IMR-90 (cell line): ENCODE data around the gene PAPPA. TPM values are rescaled to one million over a fixed set of nuclear protein-coding genes. Genes with fewer than 3 reads are reported as not detected.

Experiments
- ATAC-seq: fragments of 200-7000 bp; cut with Tn5 transposase; 2 replicates; pipeline ENCODE4 v1.9.1; 2020; ENCODE audit warnings: low read depth, mild to moderate bottlenecking, moderate library complexity
- BruUV-seq: library from RNA; stranded (reverse); fragments of 400-500 nt; replicated peaks from 2 replicates; lab custom pipeline; 2021; lab: Mats Ljungman, UMichigan
- CTCF ChIA-PET: fragments of 300-600 bp; formaldehyde crosslinking; extraction: SDS; loops from one replicate; lab custom pipeline; 2021; ENCODE audit warnings: antibody characterized with exemption; lab: Yijun Ruan, JAX
- POLR2A ChIA-PET: fragments of 300-600 bp; sonication (Branson Sonifier 250); formaldehyde crosslinking; loops from one replicate; lab custom pipeline; 2022; ENCODE audit warnings: antibody characterized with exemption; ENCODE audit not compliant: unreplicated experiment; lab: Charles Lee
- DNase-seq: peaks from one replicate; pipeline ENCODE4 v3.0.0; 2013
- H2AFZ ChIP-seq: replicated peaks from 2 replicates; pipeline ENCODE3; 2013; ENCODE audit warnings: low read length, mild to moderate bottlenecking; ENCODE audit not compliant: poor library complexity
- H2AK5ac ChIP-seq: 2 replicates; pipeline ENCODE4 v1.6.1; 2013; ENCODE audit warnings: low read depth, low read length, inconsistent platforms
- H2AK9ac ChIP-seq: replicated peaks from 2 replicates; pipeline ENCODE3; 2013; ENCODE audit warnings: mild to moderate bottlenecking, low read depth, low read length, moderate library complexity; ENCODE audit not compliant: poor library complexity
- H2BK120ac ChIP-seq: 2 replicates; pipeline ENCODE4 v1.6.1; 2013; ENCODE audit warnings: low read depth, low read length, inconsistent platforms
- H2BK15ac ChIP-seq: 3 replicates; pipeline ENCODE4 v1.6.1; 2013; ENCODE audit warnings: low read depth, low read length, inconsistent platforms
- H2BK20ac ChIP-seq: 2 replicates; pipeline ENCODE4 v1.6.1; 2013; ENCODE audit warnings: low read depth, mild to moderate bottlenecking, inconsistent platforms, low read length, moderate library complexity
- H2BK5ac ChIP-seq: 2 replicates; pipeline ENCODE4 v1.6.1; 2013; ENCODE audit warnings: mild to moderate bottlenecking, low read depth, low read length, inconsistent platforms; ENCODE audit not compliant: poor library complexity, severe bottlenecking
- H3K14ac ChIP-seq: replicated peaks from 2 replicates; pipeline ENCODE4 v1.6.1; 2013; ENCODE audit warnings: low read depth, low read length, inconsistent platforms
- H3K18ac ChIP-seq: 2 replicates; pipeline ENCODE4 v1.6.1; 2013; ENCODE audit warnings: low read depth, low read length, control low read depth
- H3K23ac ChIP-seq: 2 replicates; pipeline ENCODE4 v1.6.1; 2013; ENCODE audit warnings: low read depth, low read length, inconsistent platforms
- H3K27ac ChIP-seq: 2 replicates; pipeline ENCODE4 v1.5.1; 2013; ENCODE audit warnings: mild to moderate bottlenecking, control low read depth, low read length; ENCODE audit not compliant: insufficient read depth
- H3K27me3 ChIP-seq: 2 replicates; pipeline ENCODE4 v1.6.1; 2013; ENCODE audit warnings: low read length; ENCODE audit not compliant: control insufficient read depth, insufficient read depth
- H3K36me3 ChIP-seq: 2 replicates; pipeline ENCODE4 v1.6.1; 2013; ENCODE audit warnings: low read length, mixed read lengths; ENCODE audit not compliant: control insufficient read depth, insufficient read depth
- H3K4ac ChIP-seq: 2 replicates; pipeline ENCODE4 v1.6.1; 2013; ENCODE audit warnings: low read depth, low read length, inconsistent platforms
- H3K4me1 ChIP-seq: 2 replicates; pipeline ENCODE4 v1.6.1; 2013; ENCODE audit warnings: low read length, mixed read lengths; ENCODE audit not compliant: control insufficient read depth, insufficient read depth
- H3K4me2 ChIP-seq: 2 replicates; pipeline ENCODE4 v1.6.1; 2013; ENCODE audit warnings: low read depth, mild to moderate bottlenecking, control low read depth, low read length, moderate library complexity
- H3K4me3 ChIP-seq: 2 replicates; pipeline ENCODE4 v1.5.1; 2013; ENCODE audit warnings: low read depth, mild to moderate bottlenecking, control low read depth, low read length, moderate library complexity; ENCODE audit not compliant: insufficient read depth
- H3K56ac ChIP-seq: 2 replicates; pipeline ENCODE4 v1.6.1; 2013; ENCODE audit warnings: low read length, inconsistent platforms; ENCODE audit not compliant: insufficient read depth; ENCODE audit errors: extremely low read depth
- H3K79me1 ChIP-seq, 2 experiments: 2 replicates each; pipeline ENCODE4 v1.6.1; 2013; ENCODE audit warnings: low read length in 2 of 2, inconsistent platforms in 1 of 2, low read depth in 1 of 2
- H3K9ac ChIP-seq: 2 replicates; pipeline ENCODE4 v1.6.1; 2013; ENCODE audit warnings: low read depth, low read length, control low read depth
- H3K9me1 ChIP-seq: 2 replicates; pipeline ENCODE4 v1.6.1; 2013; ENCODE audit warnings: low read length, inconsistent platforms; ENCODE audit not compliant: insufficient read depth
- H3K9me3 ChIP-seq: 2 replicates; pipeline ENCODE4 v1.6.1; 2013; ENCODE audit warnings: low read length; ENCODE audit not compliant: control insufficient read depth, insufficient read depth
- H4K20me1 ChIP-seq: 2 replicates; pipeline ENCODE4 v1.6.1; 2013; ENCODE audit warnings: low read length, inconsistent platforms; ENCODE audit not compliant: insufficient read depth
- H4K5ac ChIP-seq: 2 replicates; pipeline ENCODE4 v1.6.1; 2013; ENCODE audit warnings: mild to moderate bottlenecking, low read depth, low read length, control low read depth
- H4K8ac ChIP-seq, 2 experiments: 2 replicates each; pipeline ENCODE4 v1.6.1; 2013; ENCODE audit warnings: low read depth in 2 of 2, low read length in 2 of 2, control low read depth in 1 of 2, inconsistent platforms in 1 of 2
- H4K91ac ChIP-seq: 2 replicates; pipeline ENCODE4 v1.6.1; 2013; ENCODE audit warnings: low read depth, low read length, inconsistent platforms; ENCODE audit not compliant: insufficient read depth
- BHLHE40 ChIP-seq: fragments of 150-350 bp; IDR thresholded peaks from 2 replicates; pipeline ENCODE4 v1.6.1; 2016; ENCODE audit warnings: mild to moderate bottlenecking, low read depth, low read length
- CEBPB ChIP-seq: IDR thresholded peaks from 2 replicates; pipeline ENCODE4 v1.6.1; 2012; ENCODE audit warnings: low read depth, low read length, improper control_type of control experiment
- CHD1 ChIP-seq: IDR thresholded peaks from 2 replicates; pipeline ENCODE4 v1.6.1; 2012; ENCODE audit warnings: low read depth, low read length, improper control_type of control experiment
- ELK1 ChIP-seq: fragments of 150-350 bp; IDR thresholded peaks from 2 replicates; pipeline ENCODE4 v1.6.1; 2016; ENCODE audit warnings: low read depth, mild to moderate bottlenecking, low read length, moderate library complexity, borderline replicate concordance
- FOS ChIP-seq: fragments of 150-350 bp; IDR thresholded peaks from 2 replicates; pipeline ENCODE4 v1.6.1; 2016; ENCODE audit warnings: low read depth, low read length
- MAZ ChIP-seq: IDR thresholded peaks from 2 replicates; pipeline ENCODE4 v1.6.1; 2012; ENCODE audit warnings: low read depth, mild to moderate bottlenecking, low read length, improper control_type of control experiment, moderate library complexity, borderline replicate concordance
- MXI1 ChIP-seq: IDR thresholded peaks from 2 replicates; pipeline ENCODE4 v1.6.1; 2012; ENCODE audit warnings: low read depth, mild to moderate bottlenecking, low read length, moderate library complexity, borderline replicate concordance
- NFE2L2 ChIP-seq: fragments of 150-350 bp; IDR thresholded peaks from 2 replicates; pipeline ENCODE4 v1.6.1; 2016; ENCODE audit warnings: low read depth, mild to moderate bottlenecking, low read length
- POLR2A ChIP-seq: IDR thresholded peaks from 2 replicates; pipeline ENCODE4 v1.6.1; 2012; ENCODE audit warnings: mild to moderate bottlenecking, low read depth, low read length
- RAD21 ChIP-seq: IDR thresholded peaks from 2 replicates; pipeline ENCODE4 v1.6.1; 2012; ENCODE audit warnings: low read length, improper control_type of control experiment
- RCOR1 ChIP-seq: IDR thresholded peaks from 2 replicates; pipeline ENCODE4 v1.6.1; 2012; ENCODE audit warnings: mild to moderate bottlenecking, low read length, improper control_type of control experiment; ENCODE audit not compliant: insufficient replicate concordance
- RFX5 ChIP-seq: IDR thresholded peaks from 2 replicates; pipeline ENCODE4 v1.8.0; 2012; ENCODE audit warnings: low read depth, mild to moderate bottlenecking, low read length, moderate library complexity
- SMC3 ChIP-seq: fragments of 150-350 bp; IDR thresholded peaks from 2 replicates; pipeline ENCODE4 v1.6.1; 2016; ENCODE audit warnings: low read depth, mild to moderate bottlenecking, antibody characterized with exemption, low read length, moderate library complexity
- USF2 ChIP-seq: fragments of 150-350 bp; IDR thresholded peaks from 2 replicates; pipeline ENCODE4 v1.6.1; 2017; ENCODE audit warnings: mild to moderate bottlenecking, antibody characterized with exemption, low read length, low read depth
- WGBS, 2 experiments: methylation state at CpG; one replicate each; pipeline versions ENCODE4 v1.1.5 to v1.1.7; 2013; ENCODE audit warnings: missing lambda C conversion rate in 2 of 2; ENCODE audit not compliant: insufficient read length in 1 of 2; ENCODE audit errors: extremely low coverage in 2 of 2; 5-methylcytosine and 5-hydroxymethylcytosine counted together
- dilution Hi-C: fragments of 300-500 bp; cut with HindIII; formaldehyde crosslinking; loops from one replicate; pipeline ENCODE4 v1.14.3; 2018; ENCODE audit warnings: low sequenced_read_pairs; ENCODE audit not compliant: unreplicated experiment
- in situ Hi-C: fragments of 300-500 bp; cut with MboI; formaldehyde crosslinking; loops from 3 replicates; pipeline ENCODE4 v1.14.3; 2019; ENCODE audit warnings: low sequenced_read_pairs, inconsistent platforms, mixed read lengths
- intact Hi-C: fragments of 100-400 bp; cut with micrococcal nuclease; formaldehyde crosslinking; loops from 2 replicates; pipeline ENCODE4 v1.10.0; 2022
- polyA plus RNA-seq, 3 experiments: library from polyadenylated mRNA; depleted of rRNA; stranded (reverse); fragments of >200 nt; gene quantifications; 2 replicates each; pipeline ENCODE4 v1.2.3, GENCODE V29; 2012; ENCODE audit warnings: low replicate concordance in 1 of 3
- total RNA-seq: library from RNA; depleted of rRNA; stranded (reverse); fragments of >200 nt; gene quantifications from 2 replicates; pipeline ENCODE4 v1.2.3, GENCODE V29; 2012

PAPPA gene
- total and polyA plus RNA-seq, 2 of the 4 experiments (the other 2 are of a cell fraction) = 8.3 to 12.4 TPM

- TF ChIP-seq USF2 (no peak), RAD21 (no peak), BHLHE40 (no peak), CEBPB (no peak), RCOR1 (no peak)
Observed at GRCh38 chr9:116212986-116213692, 59.5 kb downstream of the PAPPA start (continued).

- no peak overlapping the region for H3K56ac ChIP-seq
- no peak overlapping the region for H3K23ac ChIP-seq
- peaks cover 7% of the 10 kb centered on the region for H3K9me1 ChIP-seq
- peaks cover 71% of the 10 kb centered on the region for H3K36me3 ChIP-seq
- peaks cover 8% of the 10 kb centered on the region; the same call in 1 of the 2 replicates for H4K20me1 ChIP-seq
- H3K4me1 ChIP-seq = peaks cover 2% of the 10 kb centered on the region; the same call in 1 of the 2 replicates
- ATAC-seq (no peak), DNase-seq (no peak)
- peaks cover 7 to 13% of the 10 kb centered on the region in 2 experiments for H3K79me1 ChIP-seq
- H3K9me3 ChIP-seq = no peaks in the 10 kb centered on the region
- no peak overlapping the region for H2BK20ac ChIP-seq
- H4K5ac ChIP-seq = no peak overlapping the region
- no peak overlapping the region for H3K14ac ChIP-seq
- H2BK15ac ChIP-seq = no peak overlapping the region
- no peak overlapping the region for H2AFZ ChIP-seq
- H3K18ac ChIP-seq = no peak overlapping the region
- ChIA-PET CTCF (interaction anchor here (1.0 to 1.9 kb wide), 2 partner anchors 10 to 48 kb away, joined by 4 read pairs; no protein-coding TSS in a partner anchor), POLR2A (no interaction called here)
- no TSS peak for BruUV-seq
- H3K27me3 ChIP-seq = no peaks in the 10 kb centered on the region
- H3K4me3 ChIP-seq = no peak overlapping the region
- H4K8ac ChIP-seq = no peak overlapping the region
- no peak overlapping the region for H3K4me2 ChIP-seq
- intact Hi-C loops = no loop called here
- in situ Hi-C loops = no loop called here
- H2BK120ac ChIP-seq = no peak overlapping the region
- no peak overlapping the region for H3K9ac ChIP-seq
- H4K91ac ChIP-seq = no peak overlapping the region
- dilution Hi-C loops = no loop called here
- H2BK5ac ChIP-seq = no peak overlapping the region
- no peak overlapping the region for H2AK9ac ChIP-seq
- no peak overlapping the region for H3K4ac ChIP-seq
- H2AK5ac ChIP-seq = no peak overlapping the region
- H3K27ac ChIP-seq = no peak overlapping the region
- no CpG with 5 or more reads among the region's 3 CpGs for WGBS, 2 experiments
- TF ChIP-seq RAD21 (no peak), ELK1 (no peak), RFX5 (no peak), POLR2A (no peak), USF2 (no peak), NFE2L2 (no peak), MAZ (no peak), FOS (no peak), BHLHE40 (no peak), CHD1 (no peak), MXI1 (no peak), SMC3 (no peak), RCOR1 (no peak), CEBPB (no peak)
Observed at GRCh38 chr9:116213693-116214047, 60.1 kb downstream of the PAPPA start.
